K562 treated with DMSO at 1 percent for 12 hours (cell line): Measurements from ENCODE around the gene DUXA. TPM values are rescaled to one million over a fixed set of nuclear protein-coding genes. Genes with fewer than 3 reads are reported as not detected.

Experiments used
- total RNA-seq: library from RNA; unstranded; fragments of 300-600 nt; gene quantifications from 2 replicates; pipeline ENCODE4 v1.2.3, GENCODE V29; 2022; ENCODE audit not compliant: insufficient read depth

DUXA gene
- 0.85 TPM in 1 of 2 replicates, not detected in the other for total RNA-seq

DNA sequence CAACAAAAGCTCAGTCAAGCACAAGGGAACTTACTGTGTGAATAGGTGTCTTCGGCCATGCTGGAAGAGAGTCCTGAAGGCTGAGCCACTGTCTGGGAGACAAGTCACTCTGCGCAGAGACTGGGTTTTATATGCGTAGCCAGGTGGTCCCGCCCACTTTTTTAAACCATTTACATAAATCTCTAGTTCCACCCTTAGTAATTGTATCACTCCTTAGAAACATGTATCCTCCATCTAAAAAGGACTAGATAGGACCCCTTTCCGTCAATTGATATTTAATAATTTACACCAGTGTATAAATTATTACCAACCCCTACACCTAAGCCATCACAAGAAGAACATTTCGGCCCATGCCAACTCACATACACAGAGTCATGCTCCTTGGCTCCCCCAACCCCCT, at the start of gene DUXA:
TSS of gene DUXA (minus strand) at position 101 of the 400 bp plus-strand sequence. CDS start at position 59, 42 bp downstream.

DNA sequence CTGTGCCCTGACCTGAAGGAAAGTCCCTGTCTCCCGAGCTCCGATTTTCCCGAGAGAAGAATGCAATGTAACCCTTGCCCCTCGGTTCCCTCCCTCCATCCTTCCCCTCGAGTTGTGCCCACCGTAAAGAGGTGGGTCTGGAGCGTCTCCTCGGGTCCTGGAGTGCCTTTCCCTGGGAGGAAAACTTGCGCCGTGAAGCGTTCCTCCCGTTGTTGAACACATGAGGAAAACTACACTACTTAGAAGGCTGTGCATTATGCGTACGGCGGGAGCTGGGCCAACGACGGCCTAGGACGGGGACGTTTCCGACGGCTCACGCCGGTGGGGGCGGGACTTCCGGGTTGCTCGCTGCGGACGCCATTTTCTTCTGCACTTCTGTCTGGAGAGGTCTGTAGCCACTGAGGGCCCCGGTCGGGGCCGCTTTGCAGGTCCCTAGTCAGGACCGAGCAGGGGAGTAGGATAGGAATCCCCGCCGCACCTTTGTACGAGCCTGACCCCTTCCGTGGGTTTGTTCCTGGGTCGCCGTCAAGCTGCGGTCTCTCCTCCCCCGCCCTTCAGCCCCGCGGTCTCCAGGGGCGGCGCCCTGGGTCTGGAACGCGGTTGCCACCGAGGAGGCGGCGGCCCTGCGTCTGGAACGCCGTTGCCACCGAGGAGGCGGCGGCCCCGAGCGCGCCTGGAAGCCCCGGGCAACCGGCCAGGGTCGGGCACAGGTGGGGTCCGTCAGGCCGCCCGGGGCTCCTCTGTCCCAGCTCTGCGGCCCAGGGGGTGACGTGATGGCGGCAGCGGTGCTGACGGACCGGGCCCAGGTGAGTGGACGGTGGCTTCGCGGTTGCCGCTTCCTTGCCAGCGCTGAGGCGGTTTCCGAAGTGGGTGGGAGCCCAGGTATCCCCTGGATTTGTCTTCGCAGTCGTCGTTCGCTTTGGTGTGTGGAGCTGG, 24.1 kb upstream of the DUXA start, which contains the start of gene ZNF264:
TSS of gene ZNF264 (plus strand) at position 360 of the 936 bp plus-strand sequence. CDS start at position 774, 414 bp downstream.

Other genes starting within 250 kb of the DUXA start
- gene USP29, start 47.5 kb downstream of the DUXA start, total RNA-seq = not detected in 2 replicates
- gene ZIM3, start 22.3 kb downstream of the DUXA start, total RNA-seq = not detected in 2 replicates
- gene ZNF264, start 24.0 kb upstream of the DUXA start, total RNA-seq = 0.27 and 2.0 TPM in 2 replicates
- gene AURKC, start 63.5 kb upstream of the DUXA start, total RNA-seq = 9.3 and 10.7 TPM in 2 replicates
- 0.45 and 2.5 TPM in 2 replicates for gene ZNF805, start 73.1 kb upstream of the DUXA start, total RNA-seq
- gene ZNF460, start 113.0 kb upstream of the DUXA start, total RNA-seq = 2.0 TPM in 1 of 2 replicates, not detected in the other
- 0.63 and 2.8 TPM in 2 replicates for gene ZNF543, start 153.0 kb upstream of the DUXA start, total RNA-seq
- gene ZNF304, start 183.8 kb upstream of the DUXA start, total RNA-seq = 0.90 and 3.1 TPM in 2 replicates
- 6.2 and 8.9 TPM in 2 replicates for gene TRAPPC2B, start 196.1 kb upstream of the DUXA start, total RNA-seq
- gene ZNF547, start 196.1 kb upstream of the DUXA start, total RNA-seq = 1.3 and 3.0 TPM in 2 replicates
- gene ZNF548, start 222.4 kb upstream of the DUXA start, total RNA-seq = 0.81 and 5.3 TPM in 2 replicates
- gene ZNF17, start 243.7 kb upstream of the DUXA start, total RNA-seq = 4.8 and 9.6 TPM in 2 replicates